ENCODE results near the gene COPZ2.

GRCh38 chr17:48058393-48059124, 21.0 kb upstream of the COPZ2 start:
- TF ChIP-seq POLR2A (IDR thresholded peaks at IDR 0.05) (no peak), CTCF (IDR thresholded peaks at IDR 0.05) (no peak)
